WI38 (cell line): ENCODE data around the gene SUPV3L1.

Experiments
- H3K4me3 ChIP-seq: 2 replicates; pipeline ENCODE4 v1.5.1; 2011; ENCODE audit warnings: low read depth, mild to moderate bottlenecking, control low read depth, low read length
- TF ChIP-seq, protein P1 (sequence below): IDR thresholded peaks from 2 replicates; pipeline ENCODE4 v1.5.1; 2012; ENCODE audit warnings: low read depth, mild to moderate bottlenecking, control low read depth, low read length

SUPV3L1 gene

GRCh38 chr10:69230128-69230527 is 50.1 kb downstream of the SUPV3L1 start:
- TF ChIP-seq, protein P1, sequence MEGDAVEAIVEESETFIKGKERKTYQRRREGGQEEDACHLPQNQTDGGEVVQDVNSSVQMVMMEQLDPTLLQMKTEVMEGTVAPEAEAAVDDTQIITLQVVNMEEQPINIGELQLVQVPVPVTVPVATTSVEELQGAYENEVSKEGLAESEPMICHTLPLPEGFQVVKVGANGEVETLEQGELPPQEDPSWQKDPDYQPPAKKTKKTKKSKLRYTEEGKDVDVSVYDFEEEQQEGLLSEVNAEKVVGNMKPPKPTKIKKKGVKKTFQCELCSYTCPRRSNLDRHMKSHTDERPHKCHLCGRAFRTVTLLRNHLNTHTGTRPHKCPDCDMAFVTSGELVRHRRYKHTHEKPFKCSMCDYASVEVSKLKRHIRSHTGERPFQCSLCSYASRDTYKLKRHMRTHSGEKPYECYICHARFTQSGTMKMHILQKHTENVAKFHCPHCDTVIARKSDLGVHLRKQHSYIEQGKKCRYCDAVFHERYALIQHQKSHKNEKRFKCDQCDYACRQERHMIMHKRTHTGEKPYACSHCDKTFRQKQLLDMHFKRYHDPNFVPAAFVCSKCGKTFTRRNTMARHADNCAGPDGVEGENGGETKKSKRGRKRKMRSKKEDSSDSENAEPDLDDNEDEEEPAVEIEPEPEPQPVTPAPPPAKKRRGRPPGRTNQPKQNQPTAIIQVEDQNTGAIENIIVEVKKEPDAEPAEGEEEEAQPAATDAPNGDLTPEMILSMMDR = no peak
- H3K4me3 ChIP-seq = no peak overlapping the region

- H3K4me3 ChIP-seq = no peak overlapping the region
Measured at GRCh38 chr10:69232252-69232651, 52.2 kb downstream of the SUPV3L1 start.

DNA sequence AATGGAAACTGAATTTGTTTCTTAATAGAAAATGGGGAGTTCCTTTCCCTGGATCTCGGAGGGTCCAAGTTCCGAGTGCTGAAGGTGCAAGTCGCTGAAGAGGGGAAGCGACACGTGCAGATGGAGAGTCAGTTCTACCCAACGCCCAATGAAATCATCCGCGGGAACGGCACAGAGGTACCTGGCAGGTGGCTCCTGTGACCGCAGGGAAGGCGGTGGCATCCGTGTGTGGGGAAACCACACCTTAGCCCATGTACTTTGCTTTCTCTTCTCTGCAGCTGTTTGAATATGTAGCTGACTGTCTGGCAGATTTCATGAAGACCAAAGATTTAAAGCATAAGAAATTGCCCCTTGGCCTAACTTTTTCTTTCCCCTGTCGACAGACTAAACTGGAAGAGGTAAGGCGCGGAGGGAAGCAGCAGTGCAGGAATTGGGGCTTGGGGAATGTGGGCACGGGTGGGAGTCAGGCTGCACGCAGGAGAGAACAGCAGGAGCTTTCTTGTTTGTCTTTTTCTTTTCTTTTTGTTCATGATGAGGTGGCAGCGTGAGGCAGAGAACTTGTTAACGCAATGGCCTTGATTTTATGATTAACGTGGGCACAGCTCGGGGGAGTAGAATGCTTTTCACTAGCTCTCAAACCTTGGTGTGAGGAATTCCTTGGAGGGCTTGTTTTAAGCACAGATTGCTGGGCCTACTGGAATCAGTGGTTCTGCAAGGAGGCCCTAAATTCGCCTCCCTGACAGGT is 52.9 kb downstream of the SUPV3L1 start:
- TF ChIP-seq, protein P1 = no peak
- H3K4me3 ChIP-seq = no peak overlapping the region

More at GRCh38 chr10:69232252-69232651, 52.2 kb downstream of the SUPV3L1 start:
- TF ChIP-seq, protein P1 = no peak

DNA sequence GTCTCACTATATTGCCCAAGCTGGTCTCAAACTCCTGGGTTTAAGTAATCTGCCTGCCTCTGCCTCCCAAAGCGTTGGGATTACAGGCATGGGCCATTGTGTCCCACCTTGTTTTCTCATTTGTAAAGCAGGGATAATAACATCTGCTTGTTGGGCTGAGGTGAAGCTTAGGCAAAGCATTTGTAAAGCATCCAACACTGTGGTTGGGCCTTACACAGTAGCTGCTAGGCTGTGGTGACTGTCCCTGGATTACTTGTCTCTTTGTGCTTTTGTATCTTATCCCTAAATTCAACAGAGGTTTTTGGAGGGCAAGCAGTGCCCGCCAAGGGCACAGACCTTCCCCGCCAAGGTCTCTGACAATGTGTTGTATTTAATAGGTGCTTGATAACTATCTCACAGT is 54.4 kb downstream of the SUPV3L1 start:
- TF ChIP-seq, protein P1 = no peak
- no peak overlapping the region for H3K4me3 ChIP-seq

GRCh38 chr10:69237528-69238159 is 57.6 kb downstream of the SUPV3L1 start:
- no peak overlapping the region for H3K4me3 ChIP-seq
- TF ChIP-seq, protein P1 = peak; percentile 94

- TF ChIP-seq, protein P1 = no peak
- H3K4me3 ChIP-seq = no peak overlapping the region
Measured at GRCh38 chr10:69239136-69239535, 59.1 kb downstream of the SUPV3L1 start.

GRCh38 chr10:69239816-69240434 is 59.9 kb downstream of the SUPV3L1 start:
- TF ChIP-seq, protein P1 = no peak

More at GRCh38 chr10:69239816-69240434, 59.9 kb downstream of the SUPV3L1 start:
- H3K4me3 ChIP-seq = no peak overlapping the region
